Transverse colon (tissue), 4 donors: ENCODE data around the gene NTNG1. TPM values are rescaled to one million over a fixed set of nuclear protein-coding genes. Genes with fewer than 3 reads are reported as not detected.
"Not testable (repeated sequence)": the region's sequence is repeated elsewhere in the genome, so short reads cannot be mapped to it uniquely, and the experiment has no call there.

ENCODE experiments used
- DNase-seq: peaks from one replicate; pipeline ENCODE4 v3.0.0-alpha.2; 2019
- H3K27ac ChIP-seq, 4 donors: fragments of 200-600 bp; sonication (generic); 2 replicates each; pipeline ENCODE4 v1.5.1; 2016 to 2018; ENCODE audit warnings: inconsistent platforms in 4 of 4
- H3K27me3 ChIP-seq: fragments of 200-600 bp; sonication (generic); 2 replicates; pipeline ENCODE4 v1.5.1; 2017; ENCODE audit warnings: inconsistent platforms
- H3K36me3 ChIP-seq, 4 donors: fragments of 200-600 bp; sonication (generic); 2 replicates each; pipeline ENCODE4 v1.5.1; 2017 to 2019; ENCODE audit warnings: inconsistent platforms in 4 of 4
- H3K4me1 ChIP-seq, 4 donors: fragments of 200-600 bp; sonication (generic); 2 replicates each; pipeline ENCODE4 v1.5.1; 2017 to 2020; ENCODE audit warnings: inconsistent platforms in 4 of 4
- H3K4me3 ChIP-seq, 4 donors: fragments of 200-600 bp; sonication (generic); 1 replicate in 1 of 4; 2 replicates in 3 of 4; pipeline versions ENCODE4 v1.5.1 to v1.6.1; 2017 to 2019; ENCODE audit warnings: inconsistent platforms in 4 of 4
- H3K9me3 ChIP-seq, 2 donors: fragments of 200-600 bp; sonication (generic); 2 replicates each; pipeline ENCODE4 v1.5.1; 2017 to 2019; ENCODE audit warnings: inconsistent platforms in 2 of 2
- EP300 ChIP-seq: sonication (generic); formaldehyde crosslinking; IDR thresholded peaks from one replicate; pipeline ENCODE4 v1.6.1; 2017; ENCODE audit warnings: antibody characterized with exemption, low read depth
- POLR2A ChIP-seq: fragments of 450-650 bp; IDR thresholded peaks from one replicate; pipeline ENCODE4 v1.6.1; 2016; ENCODE audit warnings: antibody characterized with exemption, mild to moderate bottlenecking, moderate library complexity
- POLR2AphosphoS5 ChIP-seq, 3 donors: sonication (generic); formaldehyde crosslinking; IDR thresholded peaks; one replicate each; pipeline ENCODE4 v1.6.1; 2016; ENCODE audit warnings: antibody characterized with exemption in 3 of 3
- WGBS, 2 donors: methylation state at CpG; one replicate each; pipeline ENCODE4 v1.1.5; 2018; ENCODE audit warnings: low coverage in 1 of 2; 5-methylcytosine and 5-hydroxymethylcytosine counted together
- in situ Hi-C, 4 donors: fragments of 200-750 bp; cut with MboI; loops; one replicate each; pipeline versions ENCODE4 v1.15.0 to v1.15.1; 2017; ENCODE audit warnings: low sequenced_read_pairs in 3 of 4, low pct_ligation_motif_present in 1 of 4, low pct_unique_long_range_greater_than_20kb in 1 of 4
- intact Hi-C: fragments of 100-400 bp; cut with DNase I; formaldehyde crosslinking; loops from one replicate; pipeline ENCODE4 v1.15.1; 2023; ENCODE audit warnings: low total_unique reads
- total RNA-seq, 4 donors: library from RNA; depleted of rRNA; stranded (reverse); fragments of >200 nt; gene quantifications; one replicate each; pipeline ENCODE4 v1.1.0, GENCODE V29; 2016
- TF ChIP-seq, protein P1 (sequence below), 5 experiments: fragments of 200-600 bp in 3 of 5; fragments of 450-650 bp in 2 of 5; sonication (generic) in 3 of 5; IDR thresholded peaks; 1 replicate in 2 of 5; 2 replicates in 3 of 5; pipeline ENCODE4 v1.5.1; 2016 to 2017; ENCODE audit warnings: antibody characterized with exemption in 5 of 5, inconsistent platforms in 3 of 5, mild to moderate bottlenecking in 2 of 5, moderate library complexity in 1 of 5

The NTNG1 gene
- total RNA-seq = 1 to 10 TPM in 3 of 4 donors, not detected in 1; 1.8 to 6.4 (median 3.5) TPM

DNA sequence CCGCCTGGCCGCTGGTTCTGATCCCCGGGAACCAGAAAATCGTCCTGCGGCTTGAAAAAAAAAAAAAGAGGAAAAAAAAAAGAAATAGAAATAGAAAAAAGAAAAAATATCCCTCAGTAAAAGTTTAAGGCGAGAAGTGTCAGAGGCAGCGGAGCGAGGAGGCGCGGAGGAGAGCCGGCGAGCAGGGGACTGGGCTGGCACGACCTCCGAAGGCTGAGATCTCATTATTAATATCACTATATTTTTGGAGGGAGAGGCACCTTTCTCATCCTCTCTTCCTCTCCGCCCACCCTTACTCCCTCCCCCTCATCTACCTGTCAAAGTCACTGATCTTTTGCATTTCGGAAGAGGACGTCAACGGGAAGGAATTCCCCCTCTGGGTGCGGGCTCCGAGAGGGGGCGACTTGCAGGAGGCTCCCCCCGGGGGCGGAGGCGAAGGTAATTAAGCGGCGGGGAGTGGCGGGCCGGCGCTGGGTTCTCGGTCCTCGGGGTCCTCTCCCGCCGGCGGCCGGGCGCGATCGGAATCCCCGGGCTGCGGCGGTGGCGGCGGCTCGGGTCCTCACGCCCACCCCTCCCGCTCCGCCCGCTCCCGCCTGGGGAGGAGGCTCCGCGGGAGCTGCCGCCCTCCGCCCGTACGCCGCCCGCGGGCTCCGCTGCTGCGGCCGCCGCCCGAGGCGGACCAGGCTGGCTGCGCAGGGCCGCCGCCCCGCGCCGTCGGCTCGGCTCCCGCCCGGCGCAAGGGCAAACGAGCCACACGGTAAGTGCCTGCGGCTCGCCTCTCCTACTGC is at the start of gene NTNG1:
NTNG1 (plus strand) TSS at position 337 of the 788 bp plus-strand sequence.
- H3K9me3 ChIP-seq = no peaks in the 10 kb centered on the region
- H3K27me3 ChIP-seq = peaks cover 75% of the 10 kb centered on the region
- TF ChIP-seq, protein P1, sequence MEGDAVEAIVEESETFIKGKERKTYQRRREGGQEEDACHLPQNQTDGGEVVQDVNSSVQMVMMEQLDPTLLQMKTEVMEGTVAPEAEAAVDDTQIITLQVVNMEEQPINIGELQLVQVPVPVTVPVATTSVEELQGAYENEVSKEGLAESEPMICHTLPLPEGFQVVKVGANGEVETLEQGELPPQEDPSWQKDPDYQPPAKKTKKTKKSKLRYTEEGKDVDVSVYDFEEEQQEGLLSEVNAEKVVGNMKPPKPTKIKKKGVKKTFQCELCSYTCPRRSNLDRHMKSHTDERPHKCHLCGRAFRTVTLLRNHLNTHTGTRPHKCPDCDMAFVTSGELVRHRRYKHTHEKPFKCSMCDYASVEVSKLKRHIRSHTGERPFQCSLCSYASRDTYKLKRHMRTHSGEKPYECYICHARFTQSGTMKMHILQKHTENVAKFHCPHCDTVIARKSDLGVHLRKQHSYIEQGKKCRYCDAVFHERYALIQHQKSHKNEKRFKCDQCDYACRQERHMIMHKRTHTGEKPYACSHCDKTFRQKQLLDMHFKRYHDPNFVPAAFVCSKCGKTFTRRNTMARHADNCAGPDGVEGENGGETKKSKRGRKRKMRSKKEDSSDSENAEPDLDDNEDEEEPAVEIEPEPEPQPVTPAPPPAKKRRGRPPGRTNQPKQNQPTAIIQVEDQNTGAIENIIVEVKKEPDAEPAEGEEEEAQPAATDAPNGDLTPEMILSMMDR (IDR thresholded peaks at IDR 0.05) = no peak
- TF ChIP-seq POLR2AphosphoS5 (IDR thresholded peaks at IDR 0.05) = no peak
- no peak for TF ChIP-seq POLR2A
- no peak for TF ChIP-seq EP300
- H3K36me3 ChIP-seq = no peaks in the 10 kb centered on the region
- WGBS, 2 donors = 3 to 6% methylated on average over 11 to 24 of the region's 79 CpGs
- peak within 1 kb of the TSS in 2 of 4 donors; percentile 6 to 22 for H3K27ac ChIP-seq
- intact Hi-C loops (loop anchor here (5.0 kb wide), 1 partner anchor 84 kb away; the partner anchor contains the start of gene PRMT6), in situ Hi-C loops (no loop called here)
- H3K4me1 ChIP-seq = peaks cover 0 to 26% (median 14%) of the 10 kb centered on the region in 4 donors
- H3K4me3 ChIP-seq = peak within 1 kb of the TSS; percentile 35 to 61 (median 46)
- no peak for DNase-seq

DNA sequence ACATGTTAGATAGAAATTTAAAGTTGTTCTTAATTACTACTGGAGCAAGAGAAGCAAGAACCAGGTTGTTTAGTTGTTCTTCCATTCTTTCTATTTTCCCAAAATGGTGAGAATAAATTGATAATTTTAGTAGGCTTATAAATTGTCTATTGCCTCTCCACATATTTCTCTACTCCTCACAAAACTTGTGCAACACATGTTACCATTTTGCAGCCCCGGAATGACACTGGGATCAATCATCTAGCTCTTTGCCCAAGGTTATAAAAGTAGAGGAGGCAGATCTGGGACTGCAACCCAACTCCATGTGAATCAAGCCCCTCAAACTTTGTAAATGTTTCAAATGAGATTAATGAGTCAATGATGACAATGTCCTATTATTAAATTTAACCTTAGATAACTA is 49.4 kb upstream of the NTNG1 start:
- TF ChIP-seq POLR2A (no peak), EP300 (no peak), POLR2AphosphoS5 (IDR thresholded peaks at IDR 0.05) (no peak)
- TF ChIP-seq, protein P1 (IDR thresholded peaks at IDR 0.05) = no peak
- H3K4me3 ChIP-seq = no peak overlapping the region
- no peaks in the 10 kb centered on the region for H3K36me3 ChIP-seq
- 90% methylated on average over 1 of the region's 1 CpG; no CpG with 5 or more reads in 1 of the 2 donors for WGBS, 2 donors
- no peak for DNase-seq
- no peaks in the 10 kb centered on the region for H3K27me3 ChIP-seq
- intact Hi-C loops (no loop called here), in situ Hi-C loops (no loop called here)
- H3K27ac ChIP-seq = no peak overlapping the region
- H3K9me3 ChIP-seq = no peaks in the 10 kb centered on the region
- H3K4me1 ChIP-seq = no peaks in the 10 kb centered on the region

DNA sequence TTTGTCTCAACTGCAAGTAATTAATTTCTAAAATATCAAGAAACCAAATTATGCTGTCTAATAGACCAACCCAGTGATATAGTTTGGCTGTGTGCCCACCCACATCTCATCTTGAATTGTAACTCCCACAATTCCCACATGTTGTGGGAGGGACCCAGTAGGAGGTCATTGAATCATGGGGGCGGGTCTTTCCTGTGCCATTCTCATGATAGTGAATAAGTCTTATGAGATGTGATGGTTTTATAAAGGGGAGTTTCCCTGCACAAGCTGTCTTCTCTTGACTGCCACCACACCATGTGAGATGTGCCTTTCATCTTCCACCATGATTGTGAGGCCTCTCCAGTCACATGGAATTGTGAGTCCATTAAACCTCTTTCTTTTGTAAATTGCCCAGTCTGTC is 47.4 kb upstream of the NTNG1 start:
- H3K27me3 ChIP-seq, H3K27ac ChIP-seq, H3K4me1 ChIP-seq, H3K36me3 ChIP-seq, intact Hi-C loops, H3K4me3 ChIP-seq, H3K9me3 ChIP-seq, in situ Hi-C loops, DNase-seq: not testable (repeated sequence)
- 89% methylated on average over 1 of the region's 1 CpG; no CpG with 5 or more reads in 1 of the 2 donors for WGBS, 2 donors

DNA sequence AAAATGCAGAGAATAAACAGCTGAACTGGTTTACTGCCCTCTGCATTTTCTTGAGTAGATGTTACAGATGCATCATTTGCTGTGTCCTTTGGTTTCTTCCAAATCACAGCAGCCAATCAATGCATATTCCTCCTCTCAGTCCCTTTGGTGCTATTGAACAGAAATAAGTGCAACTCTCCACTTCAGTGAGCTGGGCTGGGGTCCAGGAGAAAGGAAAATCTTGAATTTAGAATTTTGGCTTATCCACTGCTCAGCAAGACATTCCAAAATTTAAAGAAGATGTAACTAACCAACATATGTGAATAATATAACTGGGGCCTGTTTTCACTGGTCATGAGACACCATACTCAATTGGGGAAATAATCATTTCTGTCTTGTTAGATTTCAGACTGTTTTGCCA is 45.2 kb upstream of the NTNG1 start:
- Histone ChIP-seq H3K27ac (no peak overlapping the region), H3K9me3 (no peaks in the 10 kb centered on the region), H3K36me3 (no peaks in the 10 kb centered on the region), H3K4me3 (no peak overlapping the region), H3K27me3 (no peaks in the 10 kb centered on the region), H3K4me1 (no peaks in the 10 kb centered on the region)
- intact Hi-C loops = no loop called here
- DNase-seq = no peak
- in situ Hi-C loops = no loop called here
- TF ChIP-seq POLR2A (no peak), EP300 (no peak)

DNA sequence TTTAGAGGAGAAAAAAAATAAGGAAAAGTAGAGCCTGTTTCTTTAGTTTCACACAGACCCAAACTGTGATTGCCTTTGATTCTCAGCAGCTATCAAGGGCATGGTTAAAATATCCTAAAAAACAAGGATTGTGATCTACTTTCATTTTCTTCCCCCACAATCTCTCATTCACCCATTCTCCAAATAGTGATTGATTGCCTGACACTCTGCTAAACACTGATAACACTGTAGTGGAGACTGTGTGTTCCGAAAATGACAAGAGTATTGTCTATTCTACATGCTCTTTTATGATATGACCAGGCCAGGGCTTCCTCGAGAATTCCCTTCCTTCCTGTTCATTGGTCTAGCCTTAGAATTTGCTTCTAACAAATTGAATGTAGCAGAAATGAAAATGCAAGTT is 44.1 kb upstream of the NTNG1 start:
- 35 to 57% methylated on average over 2 of the region's 2 CpGs for WGBS, 2 donors
- Histone ChIP-seq H3K27me3 (no peaks in the 10 kb centered on the region), H3K4me3 (no peak overlapping the region), H3K9me3 (no peaks in the 10 kb centered on the region), H3K4me1 (no peaks in the 10 kb centered on the region), H3K27ac (no peak overlapping the region), H3K36me3 (no peaks in the 10 kb centered on the region)
- in situ Hi-C loops = no loop called here
- DNase-seq = no peak
- intact Hi-C loops = no loop called here
- TF ChIP-seq EP300 = no peak
- TF ChIP-seq, protein P1 (IDR thresholded peaks at IDR 0.05) = no peak
